HG03342 (cell line): Measurements from ENCODE around the gene NHS.

Source experiments
- ATAC-seq: cut with Tn5 transposase; IDR thresholded peaks from one replicate; pipeline ENCODE4 v1.9.1; 2021; ENCODE audit warnings: mild to moderate bottlenecking, moderate library complexity; ENCODE audit not compliant: unreplicated experiment

The NHS gene

GRCh38 chrX:17374619-17375366 is at the start of gene NHS:
Gene NHS (plus strand): TSS chrX:17375200. CDS start chrX:17375758, 558 bp downstream.
- no peak for ATAC-seq

- ATAC-seq: no peak
Observed at GRCh38 chrX:17328837-17329236, 46.2 kb upstream of the NHS start.

GRCh38 chrX:17336377-17336776 is 38.6 kb upstream of the NHS start:
- ATAC-seq: no peak

- ATAC-seq: no peak
Observed at GRCh38 chrX:17355976-17356375, 19.0 kb upstream of the NHS start.

GRCh38 chrX:17359500-17359899 is 15.5 kb upstream of the NHS start:
- no peak for ATAC-seq

- ATAC-seq: no peak
Observed at GRCh38 chrX:17361620-17362019, 13.4 kb upstream of the NHS start.

GRCh38 chrX:17368002-17368401 is 7.0 kb upstream of the NHS start:
- no peak for ATAC-seq

- ATAC-seq: no peak
Observed at GRCh38 chrX:17369309-17369708, 5.7 kb upstream of the NHS start.

- no peak for ATAC-seq
Observed at GRCh38 chrX:17370191-17370590, 4.8 kb upstream of the NHS start.

GRCh38 chrX:17372052-17372451 is 2.9 kb upstream of the NHS start:
- ATAC-seq: no peak

- no peak for ATAC-seq
Observed at GRCh38 chrX:17373337-17373736, 1.7 kb upstream of the NHS start.

- no peak for ATAC-seq
Observed at GRCh38 chrX:17375367-17375636, 302 bp downstream of the NHS start.

- ATAC-seq: no peak
Observed at GRCh38 chrX:17375637-17376430, 834 bp downstream of the NHS start.

GRCh38 chrX:17376431-17377077 is 1.6 kb downstream of the NHS start:
- ATAC-seq: no peak

GRCh38 chrX:17377091-17377717 is 2.2 kb downstream of the NHS start:
- no peak for ATAC-seq

- no peak for ATAC-seq
Observed at GRCh38 chrX:17377795-17378194, 2.8 kb downstream of the NHS start.

GRCh38 chrX:17380221-17380620 is 5.2 kb downstream of the NHS start:
- no peak for ATAC-seq

GRCh38 chrX:17390419-17390850 is 15.4 kb downstream of the NHS start:
- no peak for ATAC-seq

GRCh38 chrX:17395154-17395553 is 20.2 kb downstream of the NHS start:
- ATAC-seq: no peak

- no peak for ATAC-seq
Observed at GRCh38 chrX:17397074-17397473, 22.1 kb downstream of the NHS start.

GRCh38 chrX:17403189-17403691 is 28.2 kb downstream of the NHS start:
- ATAC-seq: no peak
